Measurements from ENCODE around the gene GANC. TPM values are rescaled to one million over a fixed set of nuclear protein-coding genes. Genes with fewer than 3 reads are reported as not detected.

The GANC gene
- total RNA-seq, 1 experiment from 2014 or later = 24.0 TPM

- DNase-seq (ENCODE audit: unreplicated experiment) = no peak
- no TSS peak for BruUV-seq (replicated peaks)
- Mint-ChIP-seq H3K27me3 (ENCODE audit: insufficient read depth, unreplicated experiment) (no peaks in the 10 kb centered on the region), H3K27ac (ENCODE audit: low read depth, unreplicated experiment) (peak overlapping the region; percentile 88), H3K4me1 (ENCODE audit: insufficient read depth, unreplicated experiment) (peaks cover 17% of the 10 kb centered on the region), H3K9me3 (ENCODE audit: unreplicated experiment) (no peaks in the 10 kb centered on the region), H3K36me3 (ENCODE audit: insufficient read depth, unreplicated experiment) (peaks cover 26% of the 10 kb centered on the region), H3K4me3 (ENCODE audit: unreplicated experiment) (peak overlapping the region; percentile 97)
- POLR2A ChIA-PET = interaction anchor here (0.7 to 1.7 kb wide), 5 partner anchors 8 to 381 kb away, joined by 3 to 6 read pairs (median 4); partner anchors contain the start of gene VPS39
- CTCF ChIA-PET = no interaction called here
- intact Hi-C loops (cut with micrococcal nuclease) = loop anchor here (10.0 kb wide), 2 partner anchors 114 to 224 kb away; partner anchors contain the start of genes SNAP23 and ZNF106
- no peak for TF ChIP-seq CTCF (IDR thresholded peaks at IDR 0.05; ENCODE audit: unreplicated experiment)
Observed at GRCh38 chr15:42270551-42270950, 2.5 kb upstream of the GANC start.

GRCh38 chr15:42270996-42271395 lies 2.0 kb upstream of the GANC start:
- Mint-ChIP-seq H3K9me3 (ENCODE audit: unreplicated experiment) (no peaks in the 10 kb centered on the region), H3K36me3 (ENCODE audit: insufficient read depth, unreplicated experiment) (peaks cover 21% of the 10 kb centered on the region), H3K4me3 (ENCODE audit: unreplicated experiment) (peak overlapping the region; percentile 97), H3K4me1 (ENCODE audit: insufficient read depth, unreplicated experiment) (peaks cover 22% of the 10 kb centered on the region), H3K27ac (ENCODE audit: low read depth, unreplicated experiment) (peak overlapping the region; percentile 88), H3K27me3 (ENCODE audit: insufficient read depth, unreplicated experiment) (no peaks in the 10 kb centered on the region)
- DNase-seq (ENCODE audit: unreplicated experiment) = no peak
- TF ChIP-seq CTCF (IDR thresholded peaks at IDR 0.05; ENCODE audit: unreplicated experiment) = no peak
- no TSS peak for BruUV-seq (replicated peaks)
- CTCF ChIA-PET = interaction anchor here (0.5 kb wide), 1 partner anchor 9 kb away, joined by 3 read pairs; no protein-coding TSS in a partner anchor
- intact Hi-C loops (cut with micrococcal nuclease) = loop anchor here (10.0 kb wide), 2 partner anchors 114 to 224 kb away; partner anchors contain the start of genes SNAP23 and ZNF106
- POLR2A ChIA-PET = interaction anchor here (0.7 to 1.7 kb wide), 5 partner anchors 9 to 381 kb away, joined by 3 to 6 read pairs (median 4); partner anchors contain the start of gene VPS39

- BruUV-seq (replicated peaks) = TSS peak; percentile 64
- Mint-ChIP-seq H3K27me3 (ENCODE audit: insufficient read depth, unreplicated experiment) (no peaks in the 10 kb centered on the region), H3K9me3 (ENCODE audit: unreplicated experiment) (no peaks in the 10 kb centered on the region), H3K36me3 (ENCODE audit: insufficient read depth, unreplicated experiment) (peaks cover 11% of the 10 kb centered on the region), H3K27ac (ENCODE audit: low read depth, unreplicated experiment) (peak overlapping the region; percentile 99), H3K4me3 (ENCODE audit: unreplicated experiment) (peak overlapping the region; percentile 97), H3K4me1 (ENCODE audit: insufficient read depth, unreplicated experiment) (peaks cover 18% of the 10 kb centered on the region)
- CTCF ChIA-PET = no interaction called here
- POLR2A ChIA-PET = interaction anchor here (0.6 to 4.8 kb wide), 32 partner anchors 8 to 1709 kb away, joined by 3 to 39 read pairs (median 4); partner anchors contain the start of genes CCDC32, CHP1, HAUS2 and LRRC57
- TF ChIP-seq CTCF (IDR thresholded peaks at IDR 0.05; ENCODE audit: unreplicated experiment) = no peak
- DNase-seq (ENCODE audit: unreplicated experiment) = peak; percentile 71
- intact Hi-C loops (cut with micrococcal nuclease) = loop anchor here (1.0 to 10.0 kb wide), 3 partner anchors 111 to 376 kb away; partner anchors contain the start of genes SNAP23 and ZNF106
Observed at GRCh38 chr15:42273900-42274701, 1.1 kb downstream of the GANC start.

- H3K9me3 Mint-ChIP-seq (ENCODE audit: unreplicated experiment) = no peaks in the 10 kb centered on the region
- no TSS peak for BruUV-seq (replicated peaks)
- intact Hi-C loops (cut with micrococcal nuclease) = loop anchor here (10.0 kb wide), 2 partner anchors 110 to 220 kb away; partner anchors contain the start of genes SNAP23 and ZNF106
Observed at GRCh38 chr15:42274702-42274989, 1.6 kb downstream of the GANC start.

More at GRCh38 chr15:42274702-42274989, 1.6 kb downstream of the GANC start:
- H3K4me3 Mint-ChIP-seq (ENCODE audit: unreplicated experiment) = peak overlapping the region; percentile 97
- H3K27ac Mint-ChIP-seq (ENCODE audit: low read depth, unreplicated experiment) = peak overlapping the region; percentile 99
- POLR2A ChIA-PET = interaction anchor here (0.7 to 4.8 kb wide), 12 partner anchors 10 to 1710 kb away, joined by 3 to 39 read pairs (median 8); partner anchors contain the start of genes CCDC32, PLA2G4F, SNAP23 and STARD9
- CTCF ChIA-PET = no interaction called here
- peaks cover 18% of the 10 kb centered on the region for H3K4me1 Mint-ChIP-seq (ENCODE audit: insufficient read depth, unreplicated experiment)
- no peaks in the 10 kb centered on the region for H3K27me3 Mint-ChIP-seq (ENCODE audit: insufficient read depth, unreplicated experiment)
- DNase-seq (ENCODE audit: unreplicated experiment) = no peak
- H3K36me3 Mint-ChIP-seq (ENCODE audit: insufficient read depth, unreplicated experiment) = peaks cover 15% of the 10 kb centered on the region
- no peak for TF ChIP-seq CTCF (IDR thresholded peaks at IDR 0.05; ENCODE audit: unreplicated experiment)

All from MCF 10A (cell line).